WTC11 (cell line): ENCODE data around the gene TUBA1A.

ENCODE experiments used
- CREB1 ChIP-seq: sonication (generic); formaldehyde crosslinking; IDR thresholded peaks from 2 replicates; pipeline ENCODE4 v1.8.0; 2023; ENCODE audit warnings: mild to moderate bottlenecking, missing genetic modification reagents
- CREM ChIP-seq: sonication (generic); formaldehyde crosslinking; IDR thresholded peaks from 2 replicates; pipeline ENCODE4 v1.8.1; 2022; ENCODE audit warnings: mild to moderate bottlenecking, missing genetic modification reagents, moderate library complexity
- MAX ChIP-seq: sonication (generic); formaldehyde crosslinking; IDR thresholded peaks from 2 replicates; pipeline ENCODE4 v1.8.0; 2022; ENCODE audit warnings: mild to moderate bottlenecking, missing genetic modification reagents
- NR2C2 ChIP-seq: sonication (generic); formaldehyde crosslinking; IDR thresholded peaks from 2 replicates; pipeline ENCODE4 v1.8.0; 2022; ENCODE audit warnings: mild to moderate bottlenecking, missing genetic modification reagents
- NR3C1 ChIP-seq: sonication (generic); formaldehyde crosslinking; conservative IDR thresholded peaks from 2 replicates; pipeline ENCODE4 v1.8.1; 2023; ENCODE audit warnings: low read depth, mild to moderate bottlenecking, missing genetic modification reagents
- TP53 ChIP-seq: sonication (generic); formaldehyde crosslinking; IDR thresholded peaks from 2 replicates; pipeline ENCODE4 v1.8.1; 2023; ENCODE audit warnings: mild to moderate bottlenecking, missing genetic modification reagents
- TF ChIP-seq, protein P1 (sequence below): sonication (generic); formaldehyde crosslinking; IDR thresholded peaks from 2 replicates; pipeline ENCODE4 v1.8.1; 2023; ENCODE audit warnings: mild to moderate bottlenecking, missing genetic modification reagents
- TF ChIP-seq, protein P2 (sequence below): fragments of 200-600 bp; IDR thresholded peaks from 2 replicates; pipeline ENCODE4 v1.8.0; 2022; ENCODE audit warnings: antibody characterized with exemption

- TF ChIP-seq, protein P1, sequence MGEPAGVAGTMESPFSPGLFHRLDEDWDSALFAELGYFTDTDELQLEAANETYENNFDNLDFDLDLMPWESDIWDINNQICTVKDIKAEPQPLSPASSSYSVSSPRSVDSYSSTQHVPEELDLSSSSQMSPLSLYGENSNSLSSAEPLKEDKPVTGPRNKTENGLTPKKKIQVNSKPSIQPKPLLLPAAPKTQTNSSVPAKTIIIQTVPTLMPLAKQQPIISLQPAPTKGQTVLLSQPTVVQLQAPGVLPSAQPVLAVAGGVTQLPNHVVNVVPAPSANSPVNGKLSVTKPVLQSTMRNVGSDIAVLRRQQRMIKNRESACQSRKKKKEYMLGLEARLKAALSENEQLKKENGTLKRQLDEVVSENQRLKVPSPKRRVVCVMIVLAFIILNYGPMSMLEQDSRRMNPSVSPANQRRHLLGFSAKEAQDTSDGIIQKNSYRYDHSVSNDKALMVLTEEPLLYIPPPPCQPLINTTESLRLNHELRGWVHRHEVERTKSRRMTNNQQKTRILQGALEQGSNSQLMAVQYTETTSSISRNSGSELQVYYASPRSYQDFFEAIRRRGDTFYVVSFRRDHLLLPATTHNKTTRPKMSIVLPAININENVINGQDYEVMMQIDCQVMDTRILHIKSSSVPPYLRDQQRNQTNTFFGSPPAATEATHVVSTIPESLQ = no peak
- TF ChIP-seq, protein P2, sequence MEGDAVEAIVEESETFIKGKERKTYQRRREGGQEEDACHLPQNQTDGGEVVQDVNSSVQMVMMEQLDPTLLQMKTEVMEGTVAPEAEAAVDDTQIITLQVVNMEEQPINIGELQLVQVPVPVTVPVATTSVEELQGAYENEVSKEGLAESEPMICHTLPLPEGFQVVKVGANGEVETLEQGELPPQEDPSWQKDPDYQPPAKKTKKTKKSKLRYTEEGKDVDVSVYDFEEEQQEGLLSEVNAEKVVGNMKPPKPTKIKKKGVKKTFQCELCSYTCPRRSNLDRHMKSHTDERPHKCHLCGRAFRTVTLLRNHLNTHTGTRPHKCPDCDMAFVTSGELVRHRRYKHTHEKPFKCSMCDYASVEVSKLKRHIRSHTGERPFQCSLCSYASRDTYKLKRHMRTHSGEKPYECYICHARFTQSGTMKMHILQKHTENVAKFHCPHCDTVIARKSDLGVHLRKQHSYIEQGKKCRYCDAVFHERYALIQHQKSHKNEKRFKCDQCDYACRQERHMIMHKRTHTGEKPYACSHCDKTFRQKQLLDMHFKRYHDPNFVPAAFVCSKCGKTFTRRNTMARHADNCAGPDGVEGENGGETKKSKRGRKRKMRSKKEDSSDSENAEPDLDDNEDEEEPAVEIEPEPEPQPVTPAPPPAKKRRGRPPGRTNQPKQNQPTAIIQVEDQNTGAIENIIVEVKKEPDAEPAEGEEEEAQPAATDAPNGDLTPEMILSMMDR = no peak
- TF ChIP-seq CREM (CRISPR knock-in tag) = no peak
- TF ChIP-seq NR2C2 (CRISPR knock-in tag) = no peak
- TF ChIP-seq MAX (CRISPR knock-in tag) = no peak
- no peak for TF ChIP-seq NR3C1 (CRISPR knock-in tag)
- no peak for TF ChIP-seq CREB1 (CRISPR knock-in tag)
- TF ChIP-seq TP53 (CRISPR knock-in tag) = no peak
Observed at GRCh38 chr12:49233842-49234526, 45.1 kb upstream of the TUBA1A start.
